IMR-90 (cell line): Measurements from ENCODE around the gene GABRD. TPM values are rescaled to one million over a fixed set of nuclear protein-coding genes. Genes with fewer than 3 reads are reported as not detected.

Experiments
- ATAC-seq: fragments of 200-7000 bp; cut with Tn5 transposase; 2 replicates; pipeline ENCODE4 v1.9.1; 2020; ENCODE audit warnings: low read depth, mild to moderate bottlenecking, moderate library complexity
- BruUV-seq: library from RNA; stranded (reverse); fragments of 400-500 nt; replicated peaks from 2 replicates; lab custom pipeline; 2021; lab: Mats Ljungman, UMichigan
- CTCF ChIA-PET: fragments of 300-600 bp; formaldehyde crosslinking; extraction: SDS; loops from one replicate; lab custom pipeline; 2021; ENCODE audit warnings: antibody characterized with exemption; lab: Yijun Ruan, JAX
- POLR2A ChIA-PET: fragments of 300-600 bp; sonication (Branson Sonifier 250); formaldehyde crosslinking; loops from one replicate; lab custom pipeline; 2022; ENCODE audit warnings: antibody characterized with exemption; ENCODE audit not compliant: unreplicated experiment; lab: Charles Lee
- DNase-seq: peaks from one replicate; pipeline ENCODE4 v3.0.0; 2013
- H2AFZ ChIP-seq: replicated peaks from 2 replicates; pipeline ENCODE3; 2013; ENCODE audit warnings: low read length, mild to moderate bottlenecking; ENCODE audit not compliant: poor library complexity
- H2AK5ac ChIP-seq: 2 replicates; pipeline ENCODE4 v1.6.1; 2013; ENCODE audit warnings: low read depth, low read length, inconsistent platforms
- H2AK9ac ChIP-seq: replicated peaks from 2 replicates; pipeline ENCODE3; 2013; ENCODE audit warnings: mild to moderate bottlenecking, low read depth, low read length, moderate library complexity; ENCODE audit not compliant: poor library complexity
- H2BK120ac ChIP-seq: 2 replicates; pipeline ENCODE4 v1.6.1; 2013; ENCODE audit warnings: low read depth, low read length, inconsistent platforms
- H2BK15ac ChIP-seq: 3 replicates; pipeline ENCODE4 v1.6.1; 2013; ENCODE audit warnings: low read depth, low read length, inconsistent platforms
- H2BK20ac ChIP-seq: 2 replicates; pipeline ENCODE4 v1.6.1; 2013; ENCODE audit warnings: low read depth, mild to moderate bottlenecking, inconsistent platforms, low read length, moderate library complexity
- H2BK5ac ChIP-seq: 2 replicates; pipeline ENCODE4 v1.6.1; 2013; ENCODE audit warnings: mild to moderate bottlenecking, low read depth, low read length, inconsistent platforms; ENCODE audit not compliant: poor library complexity, severe bottlenecking
- H3K14ac ChIP-seq: replicated peaks from 2 replicates; pipeline ENCODE4 v1.6.1; 2013; ENCODE audit warnings: low read depth, low read length, inconsistent platforms
- H3K18ac ChIP-seq: 2 replicates; pipeline ENCODE4 v1.6.1; 2013; ENCODE audit warnings: low read depth, low read length, control low read depth
- H3K23ac ChIP-seq: 2 replicates; pipeline ENCODE4 v1.6.1; 2013; ENCODE audit warnings: low read depth, low read length, inconsistent platforms
- H3K27ac ChIP-seq: 2 replicates; pipeline ENCODE4 v1.5.1; 2013; ENCODE audit warnings: mild to moderate bottlenecking, control low read depth, low read length; ENCODE audit not compliant: insufficient read depth
- H3K27me3 ChIP-seq: 2 replicates; pipeline ENCODE4 v1.6.1; 2013; ENCODE audit warnings: low read length; ENCODE audit not compliant: control insufficient read depth, insufficient read depth
- H3K36me3 ChIP-seq: 2 replicates; pipeline ENCODE4 v1.6.1; 2013; ENCODE audit warnings: low read length, mixed read lengths; ENCODE audit not compliant: control insufficient read depth, insufficient read depth
- H3K4ac ChIP-seq: 2 replicates; pipeline ENCODE4 v1.6.1; 2013; ENCODE audit warnings: low read depth, low read length, inconsistent platforms
- H3K4me1 ChIP-seq: 2 replicates; pipeline ENCODE4 v1.6.1; 2013; ENCODE audit warnings: low read length, mixed read lengths; ENCODE audit not compliant: control insufficient read depth, insufficient read depth
- H3K4me2 ChIP-seq: 2 replicates; pipeline ENCODE4 v1.6.1; 2013; ENCODE audit warnings: low read depth, mild to moderate bottlenecking, control low read depth, low read length, moderate library complexity
- H3K4me3 ChIP-seq: 2 replicates; pipeline ENCODE4 v1.5.1; 2013; ENCODE audit warnings: low read depth, mild to moderate bottlenecking, control low read depth, low read length, moderate library complexity; ENCODE audit not compliant: insufficient read depth
- H3K56ac ChIP-seq: 2 replicates; pipeline ENCODE4 v1.6.1; 2013; ENCODE audit warnings: low read length, inconsistent platforms; ENCODE audit not compliant: insufficient read depth; ENCODE audit errors: extremely low read depth
- H3K79me1 ChIP-seq, 2 experiments: 2 replicates each; pipeline ENCODE4 v1.6.1; 2013; ENCODE audit warnings: low read length in 2 of 2, inconsistent platforms in 1 of 2, low read depth in 1 of 2
- H3K9ac ChIP-seq: 2 replicates; pipeline ENCODE4 v1.6.1; 2013; ENCODE audit warnings: low read depth, low read length, control low read depth
- H3K9me1 ChIP-seq: 2 replicates; pipeline ENCODE4 v1.6.1; 2013; ENCODE audit warnings: low read length, inconsistent platforms; ENCODE audit not compliant: insufficient read depth
- H3K9me3 ChIP-seq: 2 replicates; pipeline ENCODE4 v1.6.1; 2013; ENCODE audit warnings: low read length; ENCODE audit not compliant: control insufficient read depth, insufficient read depth
- H4K20me1 ChIP-seq: 2 replicates; pipeline ENCODE4 v1.6.1; 2013; ENCODE audit warnings: low read length, inconsistent platforms; ENCODE audit not compliant: insufficient read depth
- H4K5ac ChIP-seq: 2 replicates; pipeline ENCODE4 v1.6.1; 2013; ENCODE audit warnings: mild to moderate bottlenecking, low read depth, low read length, control low read depth
- H4K8ac ChIP-seq, 2 experiments: 2 replicates each; pipeline ENCODE4 v1.6.1; 2013; ENCODE audit warnings: low read depth in 2 of 2, low read length in 2 of 2, control low read depth in 1 of 2, inconsistent platforms in 1 of 2
- H4K91ac ChIP-seq: 2 replicates; pipeline ENCODE4 v1.6.1; 2013; ENCODE audit warnings: low read depth, low read length, inconsistent platforms; ENCODE audit not compliant: insufficient read depth
- BHLHE40 ChIP-seq: fragments of 150-350 bp; IDR thresholded peaks from 2 replicates; pipeline ENCODE4 v1.6.1; 2016; ENCODE audit warnings: mild to moderate bottlenecking, low read depth, low read length
- FOS ChIP-seq: fragments of 150-350 bp; IDR thresholded peaks from 2 replicates; pipeline ENCODE4 v1.6.1; 2016; ENCODE audit warnings: low read depth, low read length
- MAFK ChIP-seq: IDR thresholded peaks from 2 replicates; pipeline ENCODE4 v1.6.1; 2012; ENCODE audit warnings: low read depth, low read length, improper control_type of control experiment
- MXI1 ChIP-seq: IDR thresholded peaks from 2 replicates; pipeline ENCODE4 v1.6.1; 2012; ENCODE audit warnings: low read depth, mild to moderate bottlenecking, low read length, moderate library complexity, borderline replicate concordance
- RAD21 ChIP-seq: IDR thresholded peaks from 2 replicates; pipeline ENCODE4 v1.6.1; 2012; ENCODE audit warnings: low read length, improper control_type of control experiment
- WGBS, 2 experiments: methylation state at CpG; one replicate each; pipeline versions ENCODE4 v1.1.5 to v1.1.7; 2013; ENCODE audit warnings: missing lambda C conversion rate in 2 of 2; ENCODE audit not compliant: insufficient read length in 1 of 2; ENCODE audit errors: extremely low coverage in 2 of 2; 5-methylcytosine and 5-hydroxymethylcytosine counted together
- dilution Hi-C: fragments of 300-500 bp; cut with HindIII; formaldehyde crosslinking; loops from one replicate; pipeline ENCODE4 v1.14.3; 2018; ENCODE audit warnings: low sequenced_read_pairs; ENCODE audit not compliant: unreplicated experiment
- in situ Hi-C: fragments of 300-500 bp; cut with MboI; formaldehyde crosslinking; loops from 3 replicates; pipeline ENCODE4 v1.14.3; 2019; ENCODE audit warnings: low sequenced_read_pairs, inconsistent platforms, mixed read lengths
- intact Hi-C: fragments of 100-400 bp; cut with micrococcal nuclease; formaldehyde crosslinking; loops from 2 replicates; pipeline ENCODE4 v1.10.0; 2022
- polyA plus RNA-seq, 3 experiments: library from polyadenylated mRNA; depleted of rRNA; stranded (reverse); fragments of >200 nt; gene quantifications; 2 replicates each; pipeline ENCODE4 v1.2.3, GENCODE V29; 2012; ENCODE audit warnings: low replicate concordance in 1 of 3
- total RNA-seq: library from RNA; depleted of rRNA; stranded (reverse); fragments of >200 nt; gene quantifications from 2 replicates; pipeline ENCODE4 v1.2.3, GENCODE V29; 2012

GABRD gene
- total and polyA plus RNA-seq, 2 of the 4 experiments (the other 2 are of a cell fraction) = not detected

- no peak overlapping the region for H2AFZ ChIP-seq
- no peak overlapping the region for H2BK120ac ChIP-seq
- H4K8ac ChIP-seq = no peak overlapping the region
- peaks cover 49% of the 10 kb centered on the region for H3K27me3 ChIP-seq
- no peak overlapping the region for H2AK9ac ChIP-seq
- no peak overlapping the region for H3K18ac ChIP-seq
- no TSS peak for BruUV-seq
- intact Hi-C loops (no loop called here), dilution Hi-C loops (no loop called here), in situ Hi-C loops (no loop called here)
- H2BK20ac ChIP-seq = no peak overlapping the region
- no peak for DNase-seq
- no peak overlapping the region for H3K27ac ChIP-seq
- no peaks in the 10 kb centered on the region for H3K36me3 ChIP-seq
- ChIA-PET POLR2A (no interaction called here), CTCF (no interaction called here)
- TF ChIP-seq BHLHE40 = no peak
- TF ChIP-seq MAFK = peak; percentile 97
- no peak for TF ChIP-seq RAD21
- TF ChIP-seq MXI1 = no peak
- TF ChIP-seq FOS = no peak
- H2BK5ac ChIP-seq = no peak overlapping the region
- WGBS, 2 experiments = 76% methylated on average over 6 of the region's 13 CpGs; no CpG with 5 or more reads in 1 of the 2 experiments
- no peak overlapping the region for H3K4me2 ChIP-seq
- no peak overlapping the region for H2BK15ac ChIP-seq
- 0 out of 2 replicates have a peak, but pooled peaks cover 3% of the 10 kb centered on the region for H3K9me1 ChIP-seq
- no peaks in the 10 kb centered on the region for H3K4me1 ChIP-seq
- no peak overlapping the region for H3K14ac ChIP-seq
- no peak overlapping the region for H4K5ac ChIP-seq
- H4K91ac ChIP-seq = no peak overlapping the region
- no peak overlapping the region for H3K4me3 ChIP-seq
- no peaks in the 10 kb centered on the region for H4K20me1 ChIP-seq
- H3K9ac ChIP-seq = no peak overlapping the region
- no peak overlapping the region for H2AK5ac ChIP-seq
- H3K23ac ChIP-seq = no peak overlapping the region
- ATAC-seq = no peak
- H3K9me3 ChIP-seq = no peaks in the 10 kb centered on the region
- H3K4ac ChIP-seq = no peak overlapping the region
- no peaks in the 10 kb centered on the region for H3K79me1 ChIP-seq
- no peak overlapping the region for H3K56ac ChIP-seq
These were observed 17.3 kb upstream of the GABRD start for GRCh38 chr1:2001773-2002411.
